GM12878 (cell line): ENCODE data around the gene TIMM10.

Experiments
- BMI1 ChIP-seq: fragments of 450-650 bp; IDR thresholded peaks from 2 replicates; pipeline ENCODE4 v1.6.1; 2016; ENCODE audit warnings: mild to moderate bottlenecking, moderate library complexity, borderline replicate concordance
- CTCF ChIP-seq, 3 experiments: IDR thresholded peaks in 2 of 3; conservative IDR thresholded peaks in 1 of 3; 2 replicates each; pipeline ENCODE4 v1.5.1; 2011; ENCODE audit warnings: low read depth in 3 of 3, low read length in 3 of 3, mild to moderate bottlenecking in 3 of 3, control low read depth in 2 of 3, moderate library complexity in 2 of 3, inconsistent platforms in 1 of 3, mixed read lengths in 1 of 3; ENCODE audit not compliant: control insufficient read depth in 2 of 3, insufficient read depth in 1 of 3; ENCODE audit errors: extremely low read depth in 1 of 3
- EZH2 ChIP-seq: IDR thresholded peaks from 2 replicates; pipeline ENCODE4 v1.6.1; 2012; ENCODE audit warnings: low read depth, mild to moderate bottlenecking, control low read depth, inconsistent platforms, low read length, borderline replicate concordance; ENCODE audit not compliant: control insufficient read depth
- FOXM1 ChIP-seq: IDR thresholded peaks from 2 replicates; pipeline ENCODE4 v1.6.1; 2012; ENCODE audit warnings: low read depth, mild to moderate bottlenecking, inconsistent platforms, low read length, moderate library complexity
- MXI1 ChIP-seq: fragments of 150-350 bp; IDR thresholded peaks from 2 replicates; pipeline ENCODE4 v1.6.1; 2011; ENCODE audit warnings: low read depth, mild to moderate bottlenecking, inconsistent platforms, low read length, improper control_type of control experiment
- NR2C2 ChIP-seq: IDR thresholded peaks from 2 replicates; pipeline ENCODE4 v1.6.1; 2011; ENCODE audit warnings: borderline replicate concordance, low read depth; ENCODE audit not compliant: control insufficient read depth, insufficient read length
- POLR2AphosphoS2 ChIP-seq: IDR thresholded peaks from 2 replicates; pipeline ENCODE4 v1.6.1; 2011; ENCODE audit warnings: low read depth, mild to moderate bottlenecking, low read length, improper control_type of control experiment, moderate library complexity
- POLR2AphosphoS5 ChIP-seq: IDR thresholded peaks from 2 replicates; pipeline ENCODE4 v1.6.1; 2011; ENCODE audit warnings: mild to moderate bottlenecking, low read length, inconsistent platforms
- REST ChIP-seq: IDR thresholded peaks from 2 replicates; pipeline ENCODE4 v1.6.1; 2012; ENCODE audit warnings: mild to moderate bottlenecking, low read depth, low read length
- SMC3 ChIP-seq: IDR thresholded peaks from 2 replicates; pipeline ENCODE4 v1.6.1; 2011; ENCODE audit warnings: low read length, improper control_type of control experiment, borderline replicate concordance
- ZBED1 ChIP-seq: IDR thresholded peaks from 2 replicates; pipeline ENCODE4 v1.6.1; 2016; ENCODE audit warnings: borderline replicate concordance
- ZNF274 ChIP-seq: IDR thresholded peaks from one replicate; pipeline ENCODE4 v1.8.0; 2011; ENCODE audit not compliant: insufficient read length, insufficient read depth

GRCh38 chr11:57530215-57530595 lies 349 bp downstream of the TIMM10 start:
- no peak for TF ChIP-seq MXI1
- TF ChIP-seq EZH2 = no peak
- TF ChIP-seq CTCF (IDR thresholded peaks at IDR 0.05 in 2 of 3, conservative IDR thresholded peaks at IDR 0.05 in 1 of 3; ENCODE audit: control insufficient read depth in 2 of 3, extremely low read depth in 1 of 3, insufficient read depth in 1 of 3, low read depth in 3 of 3, low read length in 3 of 3) = no peak
- no peak; the same call in 1 of the 2 replicates for TF ChIP-seq ZBED1
- no peak for TF ChIP-seq REST
- TF ChIP-seq POLR2AphosphoS5 = no peak
- TF ChIP-seq POLR2AphosphoS2 = no peak
- TF ChIP-seq NR2C2 = no peak
- TF ChIP-seq SMC3 = no peak
- TF ChIP-seq ZNF274 = no peak
- no peak for TF ChIP-seq BMI1
- TF ChIP-seq FOXM1 = no peak
